Spleen (tissue), 11 donors: ENCODE data around the gene CIPC. TPM values are rescaled to one million over a fixed set of nuclear protein-coding genes. Genes with fewer than 3 reads are reported as not detected.

Source experiments
- DNase-seq: peaks from one replicate; pipeline ENCODE4 v3.0.0-alpha.2; 2020
- H3K27ac ChIP-seq, 8 donors: fragments of 200-600 bp; sonication (generic) in 7 of 8; 1 replicate in 4 of 8; 2 replicates in 4 of 8; pipeline versions ENCODE4 v1.5.0 to v1.8.0; 2016 to 2021; ENCODE audit warnings: inconsistent platforms in 4 of 8, mild to moderate bottlenecking in 4 of 8, moderate library complexity in 1 of 8
- H3K27me3 ChIP-seq, 7 donors: fragments of 200-600 bp; sonication (generic) in 6 of 7; replicated peaks in 1 of 7; 1 replicate in 4 of 7; 2 replicates in 3 of 7; pipeline versions ENCODE4 v1.5.0 to v1.8.0; 2016 to 2021; ENCODE audit warnings: inconsistent platforms in 3 of 7, mild to moderate bottlenecking in 1 of 7
- H3K36me3 ChIP-seq, 6 donors: fragments of 200-600 bp; sonication (generic) in 5 of 6; 1 replicate in 4 of 6; 2 replicates in 2 of 6; pipeline versions ENCODE4 v1.5.0 to v1.8.0; 2016 to 2021; ENCODE audit warnings: inconsistent platforms in 2 of 6
- H3K4me1 ChIP-seq, 6 donors: fragments of 200-600 bp; sonication (generic) in 5 of 6; 1 replicate in 3 of 6; 2 replicates in 3 of 6; pipeline versions ENCODE4 v1.5.0 to v1.8.0; 2016 to 2021; ENCODE audit warnings: inconsistent platforms in 3 of 6
- H3K4me3 ChIP-seq, 8 donors: fragments of 200-600 bp; sonication (generic) in 7 of 8; 1 replicate in 4 of 8; 2 replicates in 4 of 8; pipeline versions ENCODE4 v1.5.0 to v1.8.0; 2016 to 2021; ENCODE audit warnings: inconsistent platforms in 4 of 8, mild to moderate bottlenecking in 4 of 8, moderate library complexity in 2 of 8
- H3K9me3 ChIP-seq, 8 donors: fragments of 200-600 bp; sonication (generic) in 7 of 8; 1 replicate in 4 of 8; 2 replicates in 4 of 8; pipeline versions ENCODE4 v1.5.0 to v1.8.0; 2016 to 2021; ENCODE audit warnings: inconsistent platforms in 4 of 8
- POLR2A ChIP-seq, 3 donors: fragments of 450-650 bp; IDR thresholded peaks; one replicate each; pipeline ENCODE4 v1.5.1; 2017; ENCODE audit warnings: antibody characterized with exemption in 3 of 3, mild to moderate bottlenecking in 1 of 3
- POLR2AphosphoS5 ChIP-seq, 3 donors: sonication (generic); formaldehyde crosslinking; IDR thresholded peaks; one replicate each; pipeline ENCODE4 v1.5.1; 2017; ENCODE audit warnings: antibody characterized with exemption in 3 of 3
- WGBS, 5 donors: extraction: QIAGEN DNeasy Blood & Tissue Kit in 3 of 5; methylation state at CpG; one replicate each; pipeline versions ENCODE4 v1.1.5 to v1.1.7; 2013 to 2018; 5-methylcytosine and 5-hydroxymethylcytosine counted together
- intact Hi-C: fragments of 100-400 bp; cut with DNase I; formaldehyde crosslinking; loops from one replicate; pipeline ENCODE4 v1.15.0; 2023; ENCODE audit warnings: low total_unique reads
- polyA plus RNA-seq, 3 donors: library from polyadenylated mRNA; stranded (reverse); fragments of 200-250 nt; gene quantifications; one replicate each; pipeline ENCODE4 v1.2.1, GENCODE V29; 2013
- total RNA-seq, 7 donors: library from RNA; depleted of rRNA in 3 of 7; stranded (reverse); fragments of >200 nt in 3 of 7; fragmentation: NEBNext Ultra II Directional in 4 of 7; extraction: Animal tissue kit (Norgen Biotek cat#: 25700) in 4 of 7; gene quantifications; one replicate each; pipeline versions ENCODE4 v1.1.0 to v1.2.1, GENCODE V29; 2016 to 2021
- TF ChIP-seq, protein P1 (sequence below), 11 experiments: fragments of 200-600 bp in 7 of 11; fragments of 450-650 bp in 4 of 11; sonication (generic) in 4 of 11; IDR thresholded peaks in 8 of 11; conservative IDR thresholded peaks in 3 of 11; 1 replicate in 7 of 11; 2 replicates in 4 of 11; pipeline versions ENCODE4 v1.4.0 to v1.8.0; 2016 to 2021; ENCODE audit warnings: antibody characterized with exemption in 11 of 11, inconsistent platforms in 4 of 11, mild to moderate bottlenecking in 1 of 11
- donor health status: healthy with polysubstance abuse.
- donor health status: DM: no; HTN: no; CAD: no; lungs with moderate emphysema.
- donor health status: DM: no; HTN: no; CAD: no.
- donor health status: Bipolar disorder and iron deficiency.
- donor health status: healthy.
- donor health status: DM: no; HTN: no; CAD: no.
- donor health status: DM: yes; HTN: yes; CAD: no.

CIPC gene
- total and polyA plus RNA-seq, 10 donors = 4.2 to 33.8 (median 17.7) TPM

GRCh38 chr14:77105145-77105939, 7.3 kb downstream of the CIPC start:
- no peaks in the 10 kb centered on the region for H3K9me3 ChIP-seq
- peaks cover 6 to 56% (median 18%) of the 10 kb centered on the region in 6 donors for H3K4me1 ChIP-seq
- H3K27me3 ChIP-seq = no peaks in the 10 kb centered on the region
- no peak for DNase-seq
- WGBS, 5 donors = 85 to 92% (median 89%) methylated on average over 6 of the region's 6 CpGs
- H3K27ac ChIP-seq = no peak overlapping the region
- no peak overlapping the region for H3K4me3 ChIP-seq
- TF ChIP-seq POLR2A (IDR thresholded peaks at IDR 0.05) (no peak), POLR2AphosphoS5 (IDR thresholded peaks at IDR 0.05) (no peak)
- TF ChIP-seq, protein P1, sequence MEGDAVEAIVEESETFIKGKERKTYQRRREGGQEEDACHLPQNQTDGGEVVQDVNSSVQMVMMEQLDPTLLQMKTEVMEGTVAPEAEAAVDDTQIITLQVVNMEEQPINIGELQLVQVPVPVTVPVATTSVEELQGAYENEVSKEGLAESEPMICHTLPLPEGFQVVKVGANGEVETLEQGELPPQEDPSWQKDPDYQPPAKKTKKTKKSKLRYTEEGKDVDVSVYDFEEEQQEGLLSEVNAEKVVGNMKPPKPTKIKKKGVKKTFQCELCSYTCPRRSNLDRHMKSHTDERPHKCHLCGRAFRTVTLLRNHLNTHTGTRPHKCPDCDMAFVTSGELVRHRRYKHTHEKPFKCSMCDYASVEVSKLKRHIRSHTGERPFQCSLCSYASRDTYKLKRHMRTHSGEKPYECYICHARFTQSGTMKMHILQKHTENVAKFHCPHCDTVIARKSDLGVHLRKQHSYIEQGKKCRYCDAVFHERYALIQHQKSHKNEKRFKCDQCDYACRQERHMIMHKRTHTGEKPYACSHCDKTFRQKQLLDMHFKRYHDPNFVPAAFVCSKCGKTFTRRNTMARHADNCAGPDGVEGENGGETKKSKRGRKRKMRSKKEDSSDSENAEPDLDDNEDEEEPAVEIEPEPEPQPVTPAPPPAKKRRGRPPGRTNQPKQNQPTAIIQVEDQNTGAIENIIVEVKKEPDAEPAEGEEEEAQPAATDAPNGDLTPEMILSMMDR (IDR thresholded peaks at IDR 0.05 in 8 of 11, conservative IDR thresholded peaks at IDR 0.05 in 3 of 11) = no peak
- intact Hi-C loops = no loop called here
- peaks cover 0 to 61% (median 26%) of the 10 kb centered on the region in 6 donors for H3K36me3 ChIP-seq

- no peak for DNase-seq
- intact Hi-C loops = no loop called here
- Histone ChIP-seq H3K4me1 (peaks cover 0 to 49% (median 9%) of the 10 kb centered on the region in 6 donors), H3K27me3 (no peaks in the 10 kb centered on the region), H3K9me3 (no peaks in the 10 kb centered on the region), H3K36me3 (peaks cover 0 to 74% (median 33%) of the 10 kb centered on the region in 6 donors), H3K27ac (no peak overlapping the region), H3K4me3 (no peak overlapping the region)
- TF ChIP-seq POLR2AphosphoS5 (IDR thresholded peaks at IDR 0.05) = no peak
- no peak for TF ChIP-seq POLR2A (IDR thresholded peaks at IDR 0.05)
- TF ChIP-seq, protein P1 (IDR thresholded peaks at IDR 0.05 in 8 of 11, conservative IDR thresholded peaks at IDR 0.05 in 3 of 11) = no peak
- 81 to 96% (median 92%) methylated on average over 3 of the region's 3 CpGs for WGBS, 5 donors
These were observed 8.6 kb downstream of the CIPC start for GRCh38 chr14:77106666-77107065.

GRCh38 chr14:77107228-77107627, 9.2 kb downstream of the CIPC start:
- H3K9me3 ChIP-seq = no peaks in the 10 kb centered on the region
- peaks cover 0 to 79% (median 33%) of the 10 kb centered on the region in 6 donors for H3K36me3 ChIP-seq
- no peak overlapping the region for H3K27ac ChIP-seq
- TF ChIP-seq POLR2AphosphoS5 (IDR thresholded peaks at IDR 0.05) (no peak), POLR2A (IDR thresholded peaks at IDR 0.05) (no peak)
- TF ChIP-seq, protein P1 (IDR thresholded peaks at IDR 0.05 in 8 of 11, conservative IDR thresholded peaks at IDR 0.05 in 3 of 11) = no peak
- no peak overlapping the region for H3K4me3 ChIP-seq
- no peaks in the 10 kb centered on the region for H3K27me3 ChIP-seq
- 79 to 98% (median 96%) methylated on average over 2 of the region's 2 CpGs for WGBS, 5 donors
- H3K4me1 ChIP-seq = peaks cover 0 to 43% (median 5%) of the 10 kb centered on the region in 6 donors
- intact Hi-C loops = no loop called here
- DNase-seq = no peak

DNA sequence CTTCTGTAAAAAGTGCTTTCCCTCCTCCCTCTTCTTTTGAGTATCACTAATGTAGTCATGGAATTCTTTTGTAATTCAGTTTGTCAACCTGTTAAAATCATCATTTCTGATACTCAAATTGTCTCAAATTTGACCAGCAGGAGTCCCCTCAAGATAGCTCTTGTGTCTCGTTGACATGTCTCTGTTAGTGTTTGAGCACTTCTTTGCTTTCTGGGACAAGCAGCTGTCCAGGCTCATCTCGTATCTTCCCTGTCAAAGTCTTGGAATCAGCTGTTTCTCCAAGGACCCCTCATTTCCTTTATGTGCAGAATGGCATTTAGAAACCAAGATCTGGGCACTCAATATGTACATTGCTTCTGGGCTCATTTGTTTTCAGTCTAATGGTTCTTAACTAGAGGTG, 10.7 kb downstream of the CIPC start:
- DNase-seq = no peak
- Histone ChIP-seq H3K27me3 (no peaks in the 10 kb centered on the region), H3K4me3 (no peak overlapping the region), H3K9me3 (no peaks in the 10 kb centered on the region), H3K27ac (no peak overlapping the region), H3K36me3 (peaks cover 3 to 94% (median 41%) of the 10 kb centered on the region in 6 donors), H3K4me1 (peaks cover 0 to 28% (median 0%) of the 10 kb centered on the region in 6 donors)
- intact Hi-C loops = no loop called here
- WGBS, 5 donors = 74 to 83% (median 80%) methylated on average over 2 of the region's 2 CpGs
- TF ChIP-seq POLR2AphosphoS5 (IDR thresholded peaks at IDR 0.05) = no peak
- no peak for TF ChIP-seq POLR2A (IDR thresholded peaks at IDR 0.05)
- TF ChIP-seq, protein P1 (IDR thresholded peaks at IDR 0.05 in 8 of 11, conservative IDR thresholded peaks at IDR 0.05 in 3 of 11) = peak in 2 of 11 experiments; percentile 25 to 35
